Hepatic stellate cell (primary cell): Measurements from ENCODE around the gene CCL20.
"Not testable (repeated sequence)": the region's sequence is repeated elsewhere in the genome, so short reads cannot be mapped to it uniquely, and the experiment has no call there.

Experiments
- DNase-seq: peaks from one replicate; pipeline ENCODE4 v3.0.0; 2011; ENCODE audit warnings: low spot score

CCL20 gene

GRCh38 chr2:227834916-227835650 is 21.4 kb downstream of the CCL20 start:
- no peak for DNase-seq

GRCh38 chr2:227839339-227840129 is 25.9 kb downstream of the CCL20 start:
- DNase-seq: not testable (repeated sequence)

- DNase-seq: no peak
Measured at GRCh38 chr2:227846831-227847230, 33.2 kb downstream of the CCL20 start.

DNA sequence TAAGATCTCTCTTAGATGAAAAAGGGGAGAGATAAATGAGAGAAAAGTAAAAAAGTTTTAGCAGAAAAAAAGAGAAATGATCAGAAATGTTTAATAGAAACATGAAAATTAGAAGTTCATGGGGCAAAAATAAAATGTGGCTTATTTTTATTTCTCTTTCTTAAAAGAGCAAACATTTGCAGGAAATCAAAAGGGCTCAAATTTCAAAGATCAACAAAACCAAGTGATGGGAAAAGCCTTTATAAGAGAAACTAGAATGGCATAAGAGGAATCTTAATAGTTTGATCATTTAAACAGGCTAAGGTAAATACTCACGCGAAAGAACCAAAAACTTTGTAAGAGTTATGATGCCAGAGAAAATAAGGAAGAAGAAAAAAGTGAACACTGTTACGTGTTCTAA is 34.5 kb downstream of the CCL20 start:
- DNase-seq: no peak

GRCh38 chr2:227848586-227848985 is 34.9 kb downstream of the CCL20 start:
- DNase-seq: no peak

DNA sequence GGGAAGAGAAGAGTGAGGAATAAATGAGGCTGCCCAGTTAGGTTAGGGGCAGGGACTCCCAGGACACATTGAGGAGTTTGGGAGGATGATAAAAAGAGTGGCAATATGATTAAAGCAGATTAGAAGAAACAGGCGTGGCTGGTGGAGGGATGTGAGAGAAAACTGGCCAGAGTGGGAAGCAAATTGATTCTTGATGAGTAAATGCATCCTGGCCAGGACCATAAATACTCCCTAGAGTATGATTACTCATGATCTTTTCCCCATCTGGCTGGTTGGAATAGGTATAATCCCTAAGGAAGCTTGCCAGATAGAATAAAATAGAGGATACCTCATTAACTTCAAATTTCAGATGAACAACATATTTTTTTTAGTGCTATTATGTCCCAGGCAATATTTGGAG is 36.3 kb downstream of the CCL20 start:
- no peak for DNase-seq

DNA sequence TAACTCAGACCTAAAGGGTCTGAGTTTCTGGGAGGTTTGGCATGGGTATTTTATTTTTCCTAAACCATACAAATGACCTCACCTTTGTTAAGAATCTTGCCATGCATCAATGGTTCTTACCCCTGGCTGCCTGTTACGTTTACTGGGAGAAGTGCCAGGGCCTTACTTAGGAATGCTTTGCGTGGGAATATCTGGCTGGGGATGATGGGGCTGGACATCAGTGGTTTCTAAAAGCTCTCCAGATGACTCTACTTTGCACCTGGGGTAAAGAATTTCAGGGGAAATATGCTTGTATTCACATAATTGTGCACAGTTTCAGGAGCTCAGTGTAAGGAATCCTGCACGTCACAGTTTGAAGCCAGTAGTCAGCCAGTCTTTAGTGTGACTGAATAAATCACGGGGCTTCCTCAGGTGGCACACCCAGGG is 39.6 kb downstream of the CCL20 start:
- DNase-seq: no peak

- DNase-seq: no peak
Measured at GRCh38 chr2:227853765-227854271, 40.2 kb downstream of the CCL20 start.

- DNase-seq: no peak
Measured at GRCh38 chr2:227855440-227855839, 41.8 kb downstream of the CCL20 start.

GRCh38 chr2:227856697-227857096 is 43.1 kb downstream of the CCL20 start:
- no peak for DNase-seq

DNA sequence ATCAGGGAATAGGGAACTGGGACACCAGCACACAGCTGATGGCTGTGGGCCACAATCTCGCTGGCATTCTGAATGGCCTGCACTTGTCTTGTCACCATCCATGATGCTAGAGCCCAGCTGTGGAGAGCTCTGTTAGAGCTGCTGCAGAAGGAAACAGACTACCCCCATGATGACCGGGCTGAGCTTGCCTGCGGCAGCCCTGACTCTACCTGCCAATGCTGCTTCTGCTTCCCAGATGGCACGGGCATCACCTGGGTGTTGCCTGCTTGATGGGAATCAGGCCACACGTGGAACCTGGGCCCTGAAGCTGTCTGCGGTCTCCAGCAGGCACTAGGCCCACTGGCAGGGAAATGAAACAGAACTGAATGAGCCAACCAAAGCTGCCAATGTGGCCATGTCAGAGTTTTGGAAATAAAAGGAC is 46.6 kb downstream of the CCL20 start:
- DNase-seq: no peak

GRCh38 chr2:227861011-227861410 is 47.4 kb downstream of the CCL20 start:
- no peak for DNase-seq

DNA sequence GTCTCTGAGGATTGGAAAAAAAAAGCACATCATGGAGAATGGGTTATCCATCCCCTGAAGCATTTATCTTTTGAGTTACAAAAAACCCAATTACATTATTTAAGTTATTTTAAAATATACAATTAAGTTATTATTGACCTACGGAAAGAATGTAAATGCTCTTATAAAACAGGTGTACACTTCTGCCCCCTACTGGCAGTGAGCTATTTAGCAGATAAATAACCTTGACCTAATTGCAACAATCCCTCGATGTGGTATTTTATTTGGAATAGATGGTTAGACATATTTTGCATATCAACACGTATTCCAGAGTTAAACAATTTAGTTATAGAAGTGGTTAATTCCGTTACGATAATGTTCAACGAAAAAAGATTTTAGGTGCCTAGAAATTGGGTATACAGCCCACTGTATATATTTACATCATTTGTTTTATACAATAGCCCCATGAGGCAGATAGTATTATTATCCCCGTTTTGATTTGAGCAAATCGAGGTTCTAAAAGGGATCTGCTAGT is 48.6 kb downstream of the CCL20 start:
- no peak for DNase-seq

DNA sequence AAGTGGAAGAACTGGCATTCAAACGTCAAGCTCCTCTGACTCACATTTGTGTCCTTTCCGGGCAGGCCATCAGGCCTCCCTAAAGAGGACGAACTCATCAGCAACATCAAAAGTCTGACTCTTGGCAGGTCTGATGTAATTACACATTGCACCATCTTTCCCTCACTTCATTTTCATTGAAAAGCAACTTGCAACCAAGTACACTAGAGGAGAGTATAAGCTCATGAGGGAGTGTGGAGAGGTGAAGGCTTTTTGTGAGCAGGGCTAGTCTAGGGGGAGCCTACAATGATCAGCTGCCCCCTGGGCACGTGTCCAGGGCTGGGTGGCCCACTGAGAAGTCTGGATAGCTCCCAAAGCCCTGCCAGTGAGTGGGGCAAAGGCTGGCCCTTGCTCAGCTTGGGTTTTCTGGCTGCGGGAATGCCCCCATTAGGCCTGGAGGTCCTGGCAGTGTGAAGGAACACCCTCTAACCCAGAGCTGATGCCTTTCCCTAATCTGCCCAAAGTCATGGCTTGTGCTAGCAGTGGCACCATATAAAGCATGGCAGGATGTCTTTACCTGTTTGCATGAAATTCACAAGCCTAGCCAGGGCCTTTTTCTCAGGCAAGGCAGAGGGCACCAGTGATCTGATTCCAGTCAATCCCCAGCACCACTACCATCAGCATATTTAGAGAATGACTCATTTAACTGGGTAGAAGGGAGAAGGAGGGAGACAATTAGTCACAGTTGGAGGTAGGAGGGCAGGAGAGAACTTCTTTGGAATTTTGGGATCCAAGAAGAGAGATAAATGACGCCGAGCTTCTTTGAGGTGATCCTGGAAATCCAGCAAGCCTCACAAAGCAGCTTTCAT is 49.3 kb downstream of the CCL20 start:
- DNase-seq: peak; percentile 83

DNA sequence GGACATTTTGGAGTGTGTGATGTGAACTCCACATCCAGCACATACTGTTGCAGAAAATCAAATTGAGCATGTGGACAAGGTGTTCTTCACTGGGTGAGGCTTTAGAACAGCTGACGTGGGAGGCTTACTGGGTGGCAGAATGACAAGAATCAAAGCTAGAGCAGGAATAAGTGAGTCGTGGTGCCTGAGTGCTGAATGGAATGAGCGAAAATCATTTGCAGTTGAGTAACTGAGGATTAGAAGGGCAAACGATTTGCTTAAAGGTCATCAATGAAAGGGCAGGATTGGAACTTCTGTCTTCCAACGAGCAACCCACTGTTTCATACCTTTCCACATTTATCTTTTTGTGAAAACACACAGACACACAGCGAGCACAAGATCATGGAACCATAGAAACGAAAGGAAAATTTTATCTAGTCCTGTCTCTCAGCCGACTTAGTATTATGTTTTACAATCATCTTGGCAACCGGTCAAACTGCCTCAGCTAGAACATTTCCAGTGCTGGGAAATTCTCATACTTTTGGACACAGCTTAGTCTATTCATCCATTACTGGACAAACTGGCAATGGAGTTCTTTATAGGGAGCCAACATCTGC is 50.6 kb downstream of the CCL20 start:
- no peak for DNase-seq

- no peak for DNase-seq
Measured at GRCh38 chr2:227865291-227865690, 51.6 kb downstream of the CCL20 start.
